ENCODE results near the gene DIAPH3.

Gene DIAPH3

GRCh38 chr13:59856281-59856810 lies 307.4 kb downstream of the DIAPH3 start:
- DNase-seq = no peak

- no peak for DNase-seq
Measured at GRCh38 chr13:59846845-59847620, 316.7 kb downstream of the DIAPH3 start.

- DNase-seq = no peak
Measured at GRCh38 chr13:59843040-59843439, 320.7 kb downstream of the DIAPH3 start.

- no peak for DNase-seq
Measured at GRCh38 chr13:59842507-59842906, 321.2 kb downstream of the DIAPH3 start.

- no peak for DNase-seq
Measured at GRCh38 chr13:59839186-59839585, 324.5 kb downstream of the DIAPH3 start.

GRCh38 chr13:59837101-59837500 lies 326.6 kb downstream of the DIAPH3 start:
- no peak for DNase-seq

GRCh38 chr13:59835569-59835968 lies 328.2 kb downstream of the DIAPH3 start:
- DNase-seq = no peak

GRCh38 chr13:59834801-59835200 lies 328.9 kb downstream of the DIAPH3 start:
- no peak for DNase-seq

GRCh38 chr13:59829690-59830089 lies 334.0 kb downstream of the DIAPH3 start:
- DNase-seq = no peak

GRCh38 chr13:59823486-59823885 lies 340.2 kb downstream of the DIAPH3 start:
- DNase-seq = no peak

GRCh38 chr13:59809564-59809963 lies 354.2 kb downstream of the DIAPH3 start:
- DNase-seq = no peak

GRCh38 chr13:59806801-59807200 lies 356.9 kb downstream of the DIAPH3 start:
- DNase-seq = no peak

- no peak for DNase-seq
Measured at GRCh38 chr13:59801107-59801880, 362.4 kb downstream of the DIAPH3 start.

- DNase-seq = no peak
Measured at GRCh38 chr13:59793107-59793506, 370.6 kb downstream of the DIAPH3 start.

GRCh38 chr13:59790626-59791025 lies 373.1 kb downstream of the DIAPH3 start:
- DNase-seq = no peak

- no peak for DNase-seq
Measured at GRCh38 chr13:59789558-59789957, 374.2 kb downstream of the DIAPH3 start.

GRCh38 chr13:59787679-59788078 lies 376.0 kb downstream of the DIAPH3 start:
- DNase-seq = no peak

- no peak for DNase-seq
Measured at GRCh38 chr13:59782696-59783095, 381.0 kb downstream of the DIAPH3 start.

GRCh38 chr13:59780058-59780457 lies 383.7 kb downstream of the DIAPH3 start:
- DNase-seq = no peak

- DNase-seq = no peak
Measured at GRCh38 chr13:59776924-59777690, 386.6 kb downstream of the DIAPH3 start.

GRCh38 chr13:59774491-59774971 lies 389.2 kb downstream of the DIAPH3 start:
- peak; percentile 56 for DNase-seq

- no peak for DNase-seq
Measured at GRCh38 chr13:59771272-59771671, 392.5 kb downstream of the DIAPH3 start.

- no peak for DNase-seq
Measured at GRCh38 chr13:59770451-59770850, 393.3 kb downstream of the DIAPH3 start.

Measured in right forelimb (tissue), 1 donor.